GM19193 (cell line): ENCODE measurements around the gene NKX2-2.

Source experiments
- POLR2A ChIP-seq: IDR thresholded peaks from 4 replicates; pipeline ENCODE4 v1.6.1; 2011; ENCODE audit not compliant: insufficient read depth, insufficient read length; ENCODE audit errors: extremely low read depth

Gene NKX2-2

GRCh38 chr20:21515300-21516179 lies 1.7 kb upstream of the NKX2-2 start:
- TF ChIP-seq POLR2A, result no peak

- no peak for TF ChIP-seq POLR2A
Observed at GRCh38 chr20:21514553-21515251, 838 bp upstream of the NKX2-2 start.

DNA sequence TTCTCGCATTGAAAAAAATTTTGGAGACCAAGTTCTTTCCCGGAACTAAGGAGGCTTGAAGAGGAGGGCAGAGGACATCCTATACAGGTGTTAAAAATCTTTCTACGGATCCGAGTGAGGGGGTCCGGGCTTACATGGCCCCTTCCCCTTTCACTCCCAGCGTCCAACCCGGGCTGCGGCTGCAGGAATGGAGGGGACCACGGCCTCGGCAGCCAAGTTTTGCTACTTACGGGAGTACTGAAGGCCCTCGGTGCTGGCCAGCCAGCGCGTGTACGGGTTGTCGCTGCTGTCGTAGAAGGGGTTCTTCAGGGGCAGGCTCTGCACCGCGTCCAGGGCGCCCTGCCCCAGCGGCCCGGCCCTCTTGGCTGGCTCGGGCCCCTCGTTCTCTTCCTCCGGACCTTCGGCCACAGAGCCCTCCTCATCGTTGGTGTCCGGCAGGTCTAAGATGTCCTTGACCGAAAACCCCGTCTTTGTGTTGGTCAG lies 642 bp downstream of the NKX2-2 start:
- TF ChIP-seq POLR2A, result no peak

DNA sequence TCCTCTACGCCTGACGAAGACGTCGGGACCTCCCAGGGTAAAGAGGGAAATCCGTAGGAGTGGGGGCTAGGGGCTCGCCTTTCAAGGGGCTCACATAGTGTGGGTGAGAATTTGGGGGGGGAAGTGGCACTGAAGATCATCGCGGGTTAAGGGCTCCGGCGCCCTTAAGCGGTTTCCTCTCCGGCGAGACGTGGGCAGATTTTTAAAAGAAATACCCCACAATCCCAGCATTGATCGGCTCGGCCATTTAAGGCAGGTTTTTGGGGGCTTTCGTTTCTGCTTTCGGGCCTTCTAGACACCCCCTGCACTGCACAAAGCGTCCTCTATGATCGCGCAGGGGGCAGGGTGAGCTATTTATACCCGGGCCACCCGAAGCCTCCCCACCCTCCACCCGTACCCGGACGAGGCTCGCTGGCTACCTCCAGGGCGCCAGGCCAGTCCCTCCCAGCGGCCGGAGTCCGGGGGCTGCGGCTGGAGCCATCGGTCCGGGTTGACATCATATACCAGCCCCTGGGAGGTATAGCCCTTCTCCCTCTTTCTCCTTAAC lies 1.2 kb downstream of the NKX2-2 start:
- TF ChIP-seq POLR2A, result no peak

- no peak for TF ChIP-seq POLR2A
Observed at GRCh38 chr20:21511850-21512633, 1.8 kb downstream of the NKX2-2 start.

DNA sequence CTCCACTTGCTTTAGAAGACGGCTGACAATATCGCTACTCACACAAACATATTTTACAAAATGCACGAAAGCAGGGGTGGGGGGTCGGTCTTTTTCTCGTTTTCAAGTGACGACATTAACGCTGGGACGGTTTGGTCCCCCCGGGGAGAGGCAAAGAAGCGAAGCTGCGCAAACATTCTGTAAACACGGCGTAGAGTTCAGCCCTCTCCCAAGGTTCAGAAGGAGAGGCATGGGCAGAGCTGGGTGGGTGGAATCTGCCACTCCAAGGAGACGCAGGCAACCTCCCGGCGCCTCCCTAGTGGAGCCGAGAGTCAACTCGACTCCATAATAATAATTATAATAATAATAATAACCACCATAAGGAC lies 2.4 kb downstream of the NKX2-2 start:
- no peak for TF ChIP-seq POLR2A

GRCh38 chr20:21510414-21511384 lies 3.2 kb downstream of the NKX2-2 start:
- no peak for TF ChIP-seq POLR2A

DNA sequence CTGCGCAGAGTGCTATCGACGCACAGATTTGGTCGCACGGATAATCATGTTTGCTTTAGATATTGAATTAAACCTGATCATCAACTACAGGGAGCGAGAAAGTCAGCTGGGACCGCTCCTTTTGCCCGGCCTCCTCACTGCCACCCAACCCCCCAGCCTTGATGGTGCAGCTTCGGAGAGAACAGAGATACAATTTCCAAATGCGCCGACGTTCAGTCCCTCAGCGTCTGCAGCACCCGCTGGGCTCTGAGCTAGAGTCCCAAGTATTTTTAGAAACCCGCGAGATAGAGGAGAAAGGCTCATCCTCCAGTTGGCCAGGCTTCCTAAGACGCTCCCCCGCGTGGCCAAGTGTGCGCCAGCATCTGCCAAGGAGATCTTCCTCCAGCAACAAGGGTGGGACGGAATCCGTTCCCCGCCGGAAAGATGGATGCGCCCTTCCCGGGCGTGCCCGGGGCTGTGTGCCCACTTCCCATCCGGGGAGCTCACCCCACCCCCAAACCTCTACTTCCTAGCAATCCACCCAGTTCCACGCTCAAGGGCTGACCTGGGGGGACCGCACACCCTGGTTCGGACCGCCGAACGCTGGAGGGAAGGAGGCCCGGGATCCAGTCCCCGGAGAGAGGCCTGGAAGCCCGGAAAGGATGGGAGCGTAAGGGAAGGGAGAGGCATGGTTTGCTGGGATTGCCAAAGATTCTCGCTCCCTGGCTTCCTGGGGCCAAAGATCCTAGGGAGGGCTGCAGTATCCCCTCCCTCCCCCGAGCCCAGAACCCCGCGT lies 4.1 kb downstream of the NKX2-2 start:
- no peak for TF ChIP-seq POLR2A

GRCh38 chr20:21509079-21509596 lies 4.7 kb downstream of the NKX2-2 start:
- TF ChIP-seq POLR2A, result no peak

DNA sequence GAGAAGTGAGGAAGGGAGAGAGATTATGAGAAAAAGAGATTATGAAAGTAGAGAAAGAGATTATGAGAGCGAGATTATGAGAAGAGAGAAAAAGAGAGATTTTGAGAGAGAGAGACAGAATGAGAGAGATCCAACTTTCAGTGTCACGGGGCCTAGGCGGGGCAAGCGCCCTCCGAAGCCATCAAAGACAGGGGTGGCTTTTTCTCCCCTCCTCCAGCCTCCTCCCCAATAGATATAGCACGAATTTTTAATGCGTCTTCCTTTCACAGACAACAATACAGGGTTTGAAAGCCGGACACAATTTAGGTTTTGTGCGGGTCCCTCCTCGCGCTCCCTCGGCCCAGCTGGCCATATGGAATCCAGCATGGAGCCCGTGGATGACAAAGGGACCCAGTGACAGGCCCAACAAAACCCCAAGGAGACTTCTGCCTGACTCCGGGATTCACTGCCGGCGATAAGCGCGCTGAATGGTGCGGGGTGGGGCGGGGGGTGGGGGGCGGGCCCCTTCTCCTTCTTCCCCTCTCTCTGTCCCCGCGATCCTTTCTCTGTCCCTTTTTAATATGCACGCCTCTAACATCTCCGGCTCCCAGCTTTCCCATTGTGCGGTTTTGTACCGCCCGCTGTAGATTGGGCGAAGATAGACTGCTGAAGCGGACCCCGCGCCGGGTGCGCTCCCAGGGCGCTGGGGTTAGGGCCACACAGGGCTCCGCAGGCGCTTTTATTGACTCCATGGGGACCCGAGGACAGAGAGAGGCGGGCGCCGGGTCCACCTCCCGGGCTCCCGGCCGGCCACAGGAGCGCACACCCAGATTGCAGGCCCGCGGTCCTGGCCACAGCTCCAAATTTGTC lies 5.4 kb downstream of the NKX2-2 start:
- no peak for TF ChIP-seq POLR2A

DNA sequence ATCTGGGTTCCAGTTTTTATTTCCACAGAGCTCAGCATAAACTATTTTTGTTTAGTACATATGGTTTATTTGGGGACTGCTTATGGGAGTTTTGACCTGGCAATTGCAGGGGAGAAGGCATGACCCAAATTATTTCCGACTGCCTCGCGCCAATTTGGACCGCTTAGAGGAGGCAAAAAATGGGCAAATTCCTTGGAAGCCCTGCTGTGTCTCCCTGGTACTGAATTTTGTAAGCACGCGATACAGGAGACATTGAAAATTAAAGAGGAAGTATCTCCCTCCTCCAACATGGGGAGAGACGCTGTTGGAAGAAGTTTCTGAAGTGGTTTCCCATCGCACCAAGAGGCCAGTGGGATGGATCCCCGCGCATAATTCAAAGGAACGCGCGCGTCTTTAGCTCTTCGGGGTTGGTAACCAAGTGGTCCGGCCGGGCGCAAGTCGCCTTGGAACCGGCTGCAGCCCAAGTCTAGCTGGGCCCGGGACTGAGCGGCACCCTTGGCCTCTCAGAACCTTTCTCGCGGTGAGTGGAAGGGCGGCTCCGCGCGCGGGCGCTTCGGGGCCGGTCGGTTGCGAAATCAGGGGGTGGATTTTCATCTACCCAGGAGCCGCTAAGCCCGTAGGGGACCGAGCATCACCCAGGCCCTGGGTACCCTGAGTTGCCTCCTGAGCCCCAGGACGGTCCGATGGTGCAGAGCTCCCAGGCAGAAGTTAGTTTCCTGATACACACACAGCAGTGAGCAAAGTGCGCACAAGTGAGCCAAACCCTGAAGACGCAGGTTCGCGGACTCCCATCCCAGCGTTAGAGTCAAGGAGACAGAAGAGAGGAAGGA lies 6.2 kb downstream of the NKX2-2 start:
- no peak for TF ChIP-seq POLR2A
